Measurements from ENCODE around the gene GGNBP2.

The GGNBP2 gene

DNA sequence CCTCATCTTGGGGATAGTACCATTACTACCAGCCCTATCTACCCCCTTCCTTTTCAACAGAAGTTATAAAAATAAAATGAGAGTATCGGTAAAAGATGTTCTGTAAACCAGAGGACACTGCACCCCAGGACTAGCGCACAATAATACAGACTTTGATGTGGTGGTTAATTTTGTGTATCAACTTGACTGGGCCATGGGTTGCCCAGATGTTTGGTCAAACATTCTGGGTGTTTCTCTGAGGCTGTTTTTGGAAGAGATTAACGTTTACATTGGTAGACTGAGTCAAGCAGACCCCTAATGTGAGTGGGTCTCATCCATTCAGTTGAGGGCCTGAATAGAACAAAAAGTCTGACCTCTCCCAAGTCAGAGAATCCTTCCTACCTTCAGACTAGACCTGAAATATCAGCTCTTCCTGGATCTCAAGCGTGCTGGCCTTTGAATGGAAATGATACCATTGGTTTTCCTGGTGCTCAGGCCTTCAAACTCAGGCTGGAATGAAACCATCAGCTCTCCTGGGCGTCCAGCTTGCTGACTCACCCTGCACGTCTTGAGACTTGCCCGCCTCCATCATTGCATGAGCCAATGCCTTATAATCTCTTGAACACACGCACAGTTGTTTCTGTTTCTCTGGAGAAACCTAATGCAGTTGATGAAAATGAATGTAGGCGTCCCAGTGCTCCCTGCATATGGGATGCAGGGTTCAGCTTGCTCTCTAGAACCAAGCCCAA lies 66.8 kb downstream of the GGNBP2 start:
- TF ChIP-seq GATA3 (IDR thresholded peaks at IDR 0.05; ENCODE audit: low read depth, low read length) (no peak), GATA2 (IDR thresholded peaks at IDR 0.05; ENCODE audit: low read depth, low read length) (no peak)

DNA sequence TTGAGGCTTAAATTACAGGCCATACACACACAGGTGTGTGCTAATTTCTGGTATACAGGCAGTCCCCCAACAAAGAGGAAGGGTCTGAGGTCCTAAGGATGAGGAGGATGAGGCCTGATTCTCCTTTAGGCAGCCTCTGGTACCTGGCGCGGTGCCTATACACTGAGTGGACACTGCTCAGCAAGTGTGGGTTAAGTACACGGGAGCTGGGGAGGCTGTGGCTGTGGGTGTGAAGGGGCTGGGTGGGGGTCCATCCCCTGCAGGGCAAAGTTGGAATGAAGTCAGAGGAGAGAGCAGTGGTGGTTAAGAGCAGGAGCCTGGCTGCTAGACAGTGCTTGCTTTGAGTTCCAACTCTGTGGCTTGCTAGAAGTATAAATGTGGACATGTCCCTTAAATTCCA lies 67.6 kb downstream of the GGNBP2 start:
- TF ChIP-seq GATA2 (IDR thresholded peaks at IDR 0.05; ENCODE audit: low read depth, low read length) = no peak
- TF ChIP-seq GATA3 (IDR thresholded peaks at IDR 0.05; ENCODE audit: low read depth, low read length) = no peak

DNA sequence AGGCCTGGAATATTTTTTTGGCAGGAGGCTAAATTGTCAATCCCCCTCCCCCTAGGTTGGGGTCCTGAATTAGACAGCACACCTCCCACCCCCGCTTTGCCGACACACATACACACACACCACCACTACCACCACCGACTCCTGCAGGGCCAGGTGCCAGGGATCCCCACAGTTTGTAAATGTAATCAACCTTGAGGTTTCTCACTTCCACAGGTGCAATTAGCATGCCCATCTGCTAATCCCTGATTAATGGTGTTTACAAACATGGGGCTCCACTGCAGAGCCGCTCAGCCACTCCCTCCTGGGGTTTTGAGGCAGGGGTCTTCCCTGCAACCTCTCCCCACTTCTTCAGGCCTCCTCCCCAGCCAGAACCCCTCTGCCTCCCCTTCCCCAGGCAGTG lies 68.4 kb downstream of the GGNBP2 start:
- TF ChIP-seq GATA3 (IDR thresholded peaks at IDR 0.05; ENCODE audit: low read depth, low read length) = no peak
- TF ChIP-seq GATA2 (IDR thresholded peaks at IDR 0.05; ENCODE audit: low read depth, low read length) = no peak

DNA sequence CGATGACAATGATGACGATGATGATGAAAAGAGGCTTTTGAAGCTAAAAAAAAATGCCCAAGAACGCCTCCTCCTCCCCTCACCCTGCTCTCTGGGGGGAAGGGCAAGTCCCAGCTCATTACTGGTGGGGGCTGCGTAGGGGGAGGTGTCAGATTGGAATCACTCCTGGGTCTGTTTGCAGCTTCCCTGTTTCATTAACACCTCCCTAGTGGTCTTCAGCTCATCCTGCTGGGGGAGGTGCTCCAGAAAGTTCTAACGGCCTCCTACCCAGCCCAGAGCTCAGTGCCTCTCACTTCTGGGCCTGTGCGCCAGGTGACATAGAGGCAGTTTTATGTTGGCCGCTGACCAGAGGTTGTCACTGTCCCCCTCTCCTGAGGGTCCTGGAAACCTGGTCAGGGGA lies 69.4 kb downstream of the GGNBP2 start:
- TF ChIP-seq GATA3 (IDR thresholded peaks at IDR 0.05; ENCODE audit: low read depth, low read length) (no peak), GATA2 (IDR thresholded peaks at IDR 0.05; ENCODE audit: low read depth, low read length) (no peak)

DNA sequence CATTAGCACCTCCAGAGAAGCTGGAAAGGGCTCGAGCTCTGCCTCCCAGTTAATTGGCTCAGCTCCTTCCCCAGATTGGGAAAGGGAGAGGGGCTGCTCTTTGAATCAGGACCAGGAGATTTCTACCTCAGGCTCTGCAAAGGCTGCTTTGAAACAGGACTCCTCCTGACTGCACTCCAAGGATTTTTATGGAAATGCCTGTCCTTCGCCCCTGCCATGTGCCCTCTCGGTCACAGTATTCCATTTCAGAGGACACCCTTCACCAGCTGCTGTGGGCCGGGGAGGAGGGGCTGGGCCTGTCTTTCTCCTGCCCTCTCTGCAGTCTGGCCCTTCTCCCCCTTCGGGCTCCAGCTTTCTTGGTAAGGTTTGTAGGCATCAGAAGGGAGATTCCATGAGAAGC lies 70.2 kb downstream of the GGNBP2 start:
- TF ChIP-seq GATA2 (IDR thresholded peaks at IDR 0.05; ENCODE audit: low read depth, low read length) = no peak
- TF ChIP-seq GATA3 (IDR thresholded peaks at IDR 0.05; ENCODE audit: low read depth, low read length) = no peak

DNA sequence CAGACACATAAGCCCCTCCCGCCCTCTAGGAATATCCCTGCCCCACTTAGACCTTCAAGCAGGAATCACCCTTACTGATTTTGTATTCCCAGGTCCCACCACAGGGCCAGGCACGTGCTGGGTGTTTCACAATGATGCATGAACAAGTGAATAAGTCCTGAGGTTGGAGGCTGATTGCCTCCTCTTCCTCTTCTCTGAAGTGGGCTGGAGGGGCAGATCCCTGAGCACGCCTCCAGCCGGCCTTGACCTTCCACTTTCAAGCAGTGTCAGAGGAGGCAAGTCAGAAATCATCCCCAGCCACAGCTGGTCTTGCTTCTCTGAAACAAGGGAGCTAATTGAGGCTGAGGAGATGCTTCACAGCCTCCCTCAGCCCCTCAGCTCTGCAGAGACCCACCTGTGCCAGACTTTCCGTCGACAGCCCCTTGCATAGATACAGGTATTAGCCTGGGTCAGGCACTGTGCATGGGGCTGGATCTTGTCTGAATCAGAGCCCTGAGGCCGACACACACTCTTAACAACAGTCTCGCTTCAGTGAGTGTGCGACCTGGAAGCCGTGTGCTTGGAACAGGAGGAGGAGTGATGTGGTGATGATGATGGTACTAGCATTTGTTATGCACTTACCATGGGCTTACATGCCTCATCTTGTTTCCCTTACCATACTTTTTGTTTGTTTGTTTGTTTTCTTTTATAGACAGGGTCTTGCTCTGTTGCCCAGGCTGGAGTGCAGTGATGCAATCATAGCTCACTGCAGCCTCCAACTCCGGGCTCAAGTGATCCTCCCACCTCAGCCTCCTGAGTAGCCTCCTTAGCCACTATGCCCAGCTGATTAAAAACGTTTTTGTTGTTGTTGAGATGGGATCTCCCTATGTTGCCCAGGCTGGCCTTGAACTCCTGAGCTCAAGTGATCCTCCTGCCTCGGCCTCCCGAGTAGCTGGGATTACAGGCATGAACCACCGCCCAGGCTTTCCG lies 71.6 kb downstream of the GGNBP2 start:
- TF ChIP-seq GATA2 (IDR thresholded peaks at IDR 0.05; ENCODE audit: low read depth, low read length) (no peak), GATA3 (IDR thresholded peaks at IDR 0.05; ENCODE audit: low read depth, low read length) (no peak)

DNA sequence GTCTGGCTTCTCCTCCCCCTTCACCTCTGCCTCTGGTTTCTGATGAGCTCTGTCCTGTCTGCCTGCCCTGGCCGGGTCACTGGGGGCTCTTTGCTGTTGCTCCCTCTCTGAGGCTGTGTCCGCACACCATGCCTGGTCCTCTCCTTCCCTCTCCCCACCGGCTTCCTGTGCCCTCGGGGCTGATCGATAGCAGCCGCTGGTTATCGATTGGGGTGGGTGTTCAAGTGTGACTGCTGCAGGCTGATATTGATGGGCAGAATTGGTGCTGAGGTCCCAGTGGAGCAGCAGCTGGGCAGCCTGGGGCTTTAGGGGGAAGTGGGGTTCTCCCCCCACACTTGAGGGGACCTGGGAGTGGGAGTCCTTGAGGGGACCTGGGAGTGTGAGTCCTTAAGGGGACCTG lies 73.1 kb downstream of the GGNBP2 start:
- TF ChIP-seq GATA3 (IDR thresholded peaks at IDR 0.05; ENCODE audit: low read depth, low read length) (no peak), GATA2 (IDR thresholded peaks at IDR 0.05; ENCODE audit: low read depth, low read length) (no peak)

DNA sequence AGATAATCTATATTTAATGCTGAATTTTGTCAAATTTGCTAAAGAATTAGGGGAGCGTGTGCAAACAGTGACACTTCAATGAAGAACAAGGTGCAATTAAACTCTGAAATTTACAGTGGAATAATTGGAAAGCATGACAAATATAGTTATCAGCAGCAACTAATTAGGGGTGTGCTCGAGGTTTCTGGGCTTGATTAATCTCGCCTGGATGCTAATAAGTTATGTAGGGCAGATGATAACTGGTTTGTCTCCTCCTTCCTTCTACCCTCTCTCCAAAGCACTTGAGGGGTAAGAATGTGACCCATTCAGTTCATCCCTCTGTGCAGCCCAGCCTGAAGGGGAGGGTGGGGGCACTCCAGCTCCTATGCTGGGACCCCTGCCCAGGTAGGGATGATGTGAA lies 78.6 kb downstream of the GGNBP2 start:
- no peak for TF ChIP-seq GATA3 (IDR thresholded peaks at IDR 0.05; ENCODE audit: low read depth, low read length)
- TF ChIP-seq GATA2 (IDR thresholded peaks at IDR 0.05; ENCODE audit: low read depth, low read length) = no peak

DNA sequence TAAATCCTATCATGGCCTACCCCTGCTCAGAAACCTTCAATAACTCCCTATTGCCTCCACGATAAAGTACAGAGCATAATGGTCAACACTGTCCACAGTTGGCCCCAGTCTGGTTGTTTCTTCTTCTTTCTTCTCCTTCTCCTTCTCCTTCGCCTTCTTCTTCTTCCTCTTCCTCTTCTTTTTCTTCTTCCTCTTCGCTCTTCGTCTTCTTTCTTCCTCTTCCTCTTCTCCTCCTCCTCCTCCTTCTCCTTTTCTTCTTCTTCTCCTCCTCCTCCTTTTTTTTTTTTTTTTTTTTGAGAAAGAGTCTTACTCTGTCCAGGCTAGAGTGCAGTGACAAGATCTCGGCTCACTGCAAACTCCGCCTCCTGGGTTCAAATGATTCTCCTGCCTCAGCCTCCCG lies 80.5 kb downstream of the GGNBP2 start:
- TF ChIP-seq GATA3 (IDR thresholded peaks at IDR 0.05; ENCODE audit: low read depth, low read length) (no peak), GATA2 (IDR thresholded peaks at IDR 0.05; ENCODE audit: low read depth, low read length) (no peak)

DNA sequence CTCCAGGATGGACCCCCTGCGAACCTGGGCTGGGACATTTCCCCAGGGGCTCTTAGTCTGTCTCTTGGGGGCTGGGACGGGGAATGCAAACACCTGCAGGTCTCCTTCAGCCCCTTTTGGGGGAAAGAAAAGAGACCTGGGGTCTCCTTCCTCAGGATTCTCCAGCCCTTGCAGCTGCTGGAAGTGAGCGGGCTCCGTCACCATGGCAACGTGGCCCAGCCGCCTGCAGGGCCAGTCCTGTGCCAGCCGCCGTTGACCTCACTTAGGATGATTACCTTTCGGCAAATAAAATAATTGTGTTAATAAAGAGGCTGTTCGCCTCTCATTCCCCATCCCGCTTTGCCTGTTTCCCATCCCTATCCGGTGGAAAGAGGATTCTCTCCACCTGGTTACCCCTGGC lies 82.4 kb downstream of the GGNBP2 start:
- TF ChIP-seq GATA2 (IDR thresholded peaks at IDR 0.05; ENCODE audit: low read depth, low read length) (no peak), GATA3 (IDR thresholded peaks at IDR 0.05; ENCODE audit: low read depth, low read length) (no peak)

DNA sequence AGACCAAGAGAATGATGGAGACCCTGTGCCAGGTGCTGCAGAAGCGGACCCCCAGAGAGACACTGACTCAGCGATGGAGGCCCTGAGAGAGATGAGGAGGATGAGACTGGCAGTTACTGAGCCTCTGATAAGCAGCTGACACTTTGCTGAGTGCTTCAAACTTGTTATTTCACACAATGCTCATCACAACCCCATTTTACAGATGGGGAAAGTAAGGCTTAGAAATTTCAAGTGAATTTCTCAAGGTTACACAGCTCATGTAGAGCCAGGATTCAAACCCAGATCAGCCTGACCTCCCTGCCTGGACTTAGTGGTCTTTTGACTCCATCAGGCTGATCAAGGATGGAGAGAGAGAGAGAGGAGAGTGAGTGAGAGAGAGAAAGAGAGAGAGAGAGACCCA lies 83.9 kb downstream of the GGNBP2 start:
- no peak for TF ChIP-seq GATA2 (IDR thresholded peaks at IDR 0.05; ENCODE audit: low read depth, low read length)
- no peak for TF ChIP-seq GATA3 (IDR thresholded peaks at IDR 0.05; ENCODE audit: low read depth, low read length)

DNA sequence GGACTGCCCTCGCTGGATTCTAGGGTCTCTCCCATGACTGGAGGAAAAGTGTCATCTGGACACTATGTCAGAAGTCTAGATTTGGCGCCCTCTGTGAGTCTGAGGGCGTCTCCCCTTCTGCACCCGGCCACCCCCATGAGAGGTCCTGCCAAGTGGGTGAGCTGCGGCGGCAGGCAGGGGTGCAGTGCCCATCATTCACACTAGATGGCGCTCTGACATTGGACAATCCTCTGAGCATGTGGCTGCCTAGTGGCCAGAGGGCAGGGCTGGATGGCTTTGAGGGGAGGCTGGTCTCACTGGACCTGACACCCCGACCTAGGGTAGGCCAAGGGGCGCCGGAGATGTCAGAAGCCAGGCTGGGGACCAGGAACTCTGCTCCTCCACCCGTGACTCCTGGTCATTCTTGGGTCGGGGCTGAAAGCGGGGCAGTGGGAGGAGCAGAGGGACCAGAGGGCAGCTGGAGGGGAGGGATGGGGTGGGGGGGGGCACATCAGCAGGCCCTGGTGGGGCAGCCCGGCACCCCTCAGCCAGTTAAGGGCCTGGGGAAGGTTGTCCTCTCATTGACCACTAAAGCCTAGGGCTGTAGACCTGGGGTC lies 84.6 kb downstream of the GGNBP2 start:
- TF ChIP-seq GATA2 (IDR thresholded peaks at IDR 0.05; ENCODE audit: low read depth, low read length) (no peak), GATA3 (IDR thresholded peaks at IDR 0.05; ENCODE audit: low read depth, low read length) (no peak)

DNA sequence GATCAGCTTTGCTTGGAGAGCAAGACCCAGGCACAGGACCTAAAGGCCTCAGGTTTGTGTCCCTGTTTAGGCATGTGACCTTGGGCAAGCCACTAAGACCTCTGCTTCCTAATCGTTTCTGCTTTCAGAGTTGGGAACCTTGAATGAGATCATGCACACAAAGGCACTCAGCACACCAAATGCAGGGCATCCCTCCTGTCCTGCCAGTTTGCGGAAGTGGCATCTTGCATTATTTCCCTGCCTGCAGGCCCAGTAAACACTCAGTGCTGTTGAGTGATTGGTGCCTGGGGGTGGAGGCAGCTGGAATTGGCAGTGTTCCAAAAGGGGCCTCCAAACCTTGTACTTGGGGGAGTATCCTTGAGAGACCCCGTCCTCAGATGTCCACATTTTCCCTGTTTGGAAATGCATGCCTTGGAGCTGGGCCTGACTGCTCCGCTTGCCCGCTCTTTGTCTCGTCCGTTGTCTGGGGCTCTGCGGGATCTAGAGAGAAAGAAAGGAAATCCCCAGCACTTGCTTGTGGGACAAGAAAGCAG lies 85.3 kb downstream of the GGNBP2 start:
- TF ChIP-seq GATA2 (IDR thresholded peaks at IDR 0.05; ENCODE audit: low read depth, low read length) (no peak), GATA3 (IDR thresholded peaks at IDR 0.05; ENCODE audit: low read depth, low read length) (no peak)

DNA sequence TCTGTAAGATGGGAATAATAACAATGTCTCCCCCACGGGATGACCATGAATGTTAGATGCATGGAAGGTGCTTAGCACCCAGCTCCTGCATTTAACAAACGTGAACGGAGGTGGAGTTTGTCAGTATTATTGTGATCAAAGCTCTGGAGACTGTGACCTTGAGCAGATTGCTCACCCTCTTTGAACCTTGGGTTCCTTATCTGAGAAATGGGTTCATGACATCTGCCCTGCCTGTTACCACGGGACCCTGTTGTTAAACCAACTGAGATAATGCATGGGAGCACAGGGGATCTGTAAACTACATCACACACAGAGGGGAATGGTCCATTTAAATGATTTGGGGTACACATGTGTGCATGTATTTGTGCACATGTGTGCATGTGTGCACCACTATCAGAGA lies 86.3 kb downstream of the GGNBP2 start:
- TF ChIP-seq GATA3 (IDR thresholded peaks at IDR 0.05; ENCODE audit: low read depth, low read length) (no peak), GATA2 (IDR thresholded peaks at IDR 0.05; ENCODE audit: low read depth, low read length) (no peak)
